Transverse colon (tissue), 4 donors: ENCODE results near the gene FLOT1.

Experiments
- EP300 ChIP-seq: sonication (generic); formaldehyde crosslinking; IDR thresholded peaks from one replicate; pipeline ENCODE4 v1.6.1; 2017; ENCODE audit warnings: antibody characterized with exemption, low read depth
- POLR2A ChIP-seq: fragments of 450-650 bp; IDR thresholded peaks from one replicate; pipeline ENCODE4 v1.6.1; 2016; ENCODE audit warnings: antibody characterized with exemption, mild to moderate bottlenecking, moderate library complexity
- POLR2AphosphoS5 ChIP-seq, 3 donors: sonication (generic); formaldehyde crosslinking; IDR thresholded peaks; one replicate each; pipeline ENCODE4 v1.6.1; 2016; ENCODE audit warnings: antibody characterized with exemption in 3 of 3
- TF ChIP-seq, protein P1 (sequence below), 5 experiments: fragments of 200-600 bp in 3 of 5; fragments of 450-650 bp in 2 of 5; sonication (generic) in 3 of 5; IDR thresholded peaks; 1 replicate in 2 of 5; 2 replicates in 3 of 5; pipeline ENCODE4 v1.5.1; 2016 to 2017; ENCODE audit warnings: antibody characterized with exemption in 5 of 5, inconsistent platforms in 3 of 5, mild to moderate bottlenecking in 2 of 5, moderate library complexity in 1 of 5

DNA sequence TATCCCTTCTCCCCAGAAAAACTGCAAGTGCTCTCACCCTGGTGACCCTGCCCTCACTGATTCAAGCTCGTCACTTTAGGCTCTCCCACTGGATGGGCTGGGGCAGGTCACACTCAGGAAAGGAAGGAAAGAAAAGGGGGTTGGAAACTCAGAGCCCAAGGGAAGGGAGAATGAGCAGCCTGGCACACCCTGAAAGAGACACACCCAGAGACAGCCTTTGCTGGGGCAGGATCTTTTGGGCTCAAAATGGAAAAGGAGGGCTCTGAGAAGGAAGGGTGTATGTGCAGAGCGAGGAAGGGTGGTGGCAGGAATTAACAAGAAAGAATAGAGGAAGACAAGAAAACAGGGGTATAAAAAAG is 58.5 kb downstream of the FLOT1 start:
- TF ChIP-seq POLR2A: no peak
- TF ChIP-seq, protein P1, sequence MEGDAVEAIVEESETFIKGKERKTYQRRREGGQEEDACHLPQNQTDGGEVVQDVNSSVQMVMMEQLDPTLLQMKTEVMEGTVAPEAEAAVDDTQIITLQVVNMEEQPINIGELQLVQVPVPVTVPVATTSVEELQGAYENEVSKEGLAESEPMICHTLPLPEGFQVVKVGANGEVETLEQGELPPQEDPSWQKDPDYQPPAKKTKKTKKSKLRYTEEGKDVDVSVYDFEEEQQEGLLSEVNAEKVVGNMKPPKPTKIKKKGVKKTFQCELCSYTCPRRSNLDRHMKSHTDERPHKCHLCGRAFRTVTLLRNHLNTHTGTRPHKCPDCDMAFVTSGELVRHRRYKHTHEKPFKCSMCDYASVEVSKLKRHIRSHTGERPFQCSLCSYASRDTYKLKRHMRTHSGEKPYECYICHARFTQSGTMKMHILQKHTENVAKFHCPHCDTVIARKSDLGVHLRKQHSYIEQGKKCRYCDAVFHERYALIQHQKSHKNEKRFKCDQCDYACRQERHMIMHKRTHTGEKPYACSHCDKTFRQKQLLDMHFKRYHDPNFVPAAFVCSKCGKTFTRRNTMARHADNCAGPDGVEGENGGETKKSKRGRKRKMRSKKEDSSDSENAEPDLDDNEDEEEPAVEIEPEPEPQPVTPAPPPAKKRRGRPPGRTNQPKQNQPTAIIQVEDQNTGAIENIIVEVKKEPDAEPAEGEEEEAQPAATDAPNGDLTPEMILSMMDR (IDR thresholded peaks at IDR 0.05): no peak
- no peak for TF ChIP-seq POLR2AphosphoS5 (IDR thresholded peaks at IDR 0.05)
- TF ChIP-seq EP300: no peak
